ENCODE results near the gene NBPF4. TPM values are rescaled to one million over a fixed set of nuclear protein-coding genes. Genes with fewer than 3 reads are reported as not detected.
"Not testable (repeated sequence)": the region's sequence is repeated elsewhere in the genome, so short reads cannot be mapped to it uniquely, and the experiment has no call there.

The NBPF4 gene
- total RNA-seq, 1 donor from 2014 or later: not detected

DNA sequence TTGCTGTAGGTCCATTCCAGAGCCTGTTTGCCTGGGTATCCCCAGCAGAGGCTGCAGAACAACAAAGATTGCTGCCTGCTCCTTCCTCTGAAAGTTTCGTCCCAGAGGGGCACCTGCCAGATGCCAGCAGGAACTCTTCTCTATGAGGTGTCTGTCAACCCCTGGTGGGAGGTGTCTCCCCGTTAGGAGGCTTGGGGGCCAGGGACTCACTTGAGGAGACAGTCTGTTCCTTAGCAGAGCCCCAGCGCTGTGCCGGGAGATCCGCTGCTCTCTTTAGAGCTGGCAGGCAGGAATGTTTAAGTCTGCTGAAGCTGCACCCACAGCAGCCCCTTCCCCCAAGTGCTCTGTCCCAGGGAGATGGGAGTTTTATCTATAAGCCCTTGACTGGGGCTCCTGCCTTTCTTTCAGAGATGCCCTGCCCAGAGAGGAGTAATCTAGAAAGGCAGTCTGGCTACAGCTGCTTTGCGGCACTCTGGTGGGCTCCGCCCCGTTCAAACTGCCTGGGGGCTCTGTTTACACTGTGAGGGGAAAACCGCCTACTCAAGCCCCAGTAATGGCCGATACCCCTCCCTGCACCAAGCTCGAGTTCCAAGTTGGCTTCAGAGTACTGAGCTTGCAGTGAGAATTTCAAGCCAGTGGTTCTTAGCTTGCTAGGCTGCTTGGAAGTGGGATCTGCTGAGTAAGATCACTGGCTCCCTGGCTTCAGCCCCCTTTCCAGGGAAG is 35.0 kb downstream of the NBPF4 start:
- no peaks in the 10 kb centered on the region for H3K27me3 ChIP-seq (ENCODE audit: control insufficient read depth, insufficient read depth, low read length)
- TF ChIP-seq, protein P1, sequence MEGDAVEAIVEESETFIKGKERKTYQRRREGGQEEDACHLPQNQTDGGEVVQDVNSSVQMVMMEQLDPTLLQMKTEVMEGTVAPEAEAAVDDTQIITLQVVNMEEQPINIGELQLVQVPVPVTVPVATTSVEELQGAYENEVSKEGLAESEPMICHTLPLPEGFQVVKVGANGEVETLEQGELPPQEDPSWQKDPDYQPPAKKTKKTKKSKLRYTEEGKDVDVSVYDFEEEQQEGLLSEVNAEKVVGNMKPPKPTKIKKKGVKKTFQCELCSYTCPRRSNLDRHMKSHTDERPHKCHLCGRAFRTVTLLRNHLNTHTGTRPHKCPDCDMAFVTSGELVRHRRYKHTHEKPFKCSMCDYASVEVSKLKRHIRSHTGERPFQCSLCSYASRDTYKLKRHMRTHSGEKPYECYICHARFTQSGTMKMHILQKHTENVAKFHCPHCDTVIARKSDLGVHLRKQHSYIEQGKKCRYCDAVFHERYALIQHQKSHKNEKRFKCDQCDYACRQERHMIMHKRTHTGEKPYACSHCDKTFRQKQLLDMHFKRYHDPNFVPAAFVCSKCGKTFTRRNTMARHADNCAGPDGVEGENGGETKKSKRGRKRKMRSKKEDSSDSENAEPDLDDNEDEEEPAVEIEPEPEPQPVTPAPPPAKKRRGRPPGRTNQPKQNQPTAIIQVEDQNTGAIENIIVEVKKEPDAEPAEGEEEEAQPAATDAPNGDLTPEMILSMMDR (IDR thresholded peaks at IDR 0.05; ENCODE audit: insufficient read depth, low read length, poor library complexity, severe bottlenecking): no peak
- H3K36me3 ChIP-seq (ENCODE audit: control insufficient read depth, insufficient read depth, low read length): no peaks in the 10 kb centered on the region
- H3K4me3 ChIP-seq (ENCODE audit: low read depth, low read length): no peak overlapping the region
- no peak for DNase-seq (ENCODE audit: low read depth)

DNA sequence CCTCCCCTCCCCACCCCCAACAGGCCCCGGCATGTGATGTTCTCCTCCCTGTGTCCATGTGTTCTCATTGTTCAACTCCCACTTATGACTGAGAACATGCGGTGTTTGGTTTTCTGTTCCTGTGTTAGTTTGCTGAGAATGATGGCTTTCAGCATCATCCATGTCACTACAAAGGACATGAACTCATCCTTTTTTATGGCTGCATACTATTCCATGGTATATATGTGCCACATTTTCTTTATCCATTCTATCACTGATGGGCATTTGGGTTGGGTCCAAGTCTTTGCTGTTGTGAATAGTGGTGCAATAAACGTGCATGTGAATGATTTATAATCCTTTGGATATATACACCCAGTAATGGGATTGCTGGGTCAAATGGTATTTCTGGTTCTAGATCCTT is 40.3 kb downstream of the NBPF4 start:
- not testable (repeated sequence) for H3K36me3 ChIP-seq (ENCODE audit: control insufficient read depth, insufficient read depth, low read length); H3K4me3 ChIP-seq (ENCODE audit: low read depth, low read length); H3K27me3 ChIP-seq (ENCODE audit: control insufficient read depth, insufficient read depth, low read length); DNase-seq (ENCODE audit: low read depth)

DNA sequence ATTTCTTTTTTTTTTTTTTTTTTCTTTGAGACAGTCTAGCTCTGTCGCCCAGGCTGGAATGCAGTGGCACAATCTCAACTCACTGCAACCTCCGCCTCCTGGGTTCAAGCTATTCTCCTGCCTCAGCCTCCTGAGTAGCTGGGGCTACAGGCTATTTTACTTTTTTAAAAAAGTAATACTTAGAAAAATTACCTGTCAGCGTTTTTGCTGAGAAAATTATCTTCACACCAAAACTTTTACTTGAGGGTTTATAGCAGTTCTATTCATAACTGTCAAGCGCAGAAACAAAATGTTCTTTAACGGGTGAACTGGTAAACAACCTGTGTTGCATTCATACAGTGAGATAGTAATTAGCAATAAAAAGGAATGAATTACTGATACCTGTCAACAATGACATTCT is 42.2 kb downstream of the NBPF4 start:
- TF ChIP-seq, protein P1 (IDR thresholded peaks at IDR 0.05; ENCODE audit: insufficient read depth, low read length, poor library complexity, severe bottlenecking): no peak

DNA sequence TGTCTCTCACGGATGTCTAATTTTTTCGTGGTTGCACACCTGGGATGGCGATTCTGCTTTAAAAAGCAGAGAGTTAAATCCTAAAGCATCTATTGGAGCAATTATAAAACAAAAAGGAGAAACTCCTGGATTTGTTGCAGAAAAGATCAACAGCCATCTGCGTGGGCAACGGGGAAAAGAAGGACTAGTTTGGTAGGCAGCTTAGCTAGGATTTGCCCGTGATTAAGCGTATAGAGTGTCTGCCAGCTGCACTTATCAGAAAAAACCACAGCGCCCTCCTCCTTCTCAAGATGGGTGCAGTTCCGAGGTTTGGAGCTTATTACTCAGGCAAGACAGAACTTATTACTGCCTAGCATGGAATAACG is 43.2 kb downstream of the NBPF4 start:
- Histone ChIP-seq H3K27me3 (ENCODE audit: control insufficient read depth, insufficient read depth, low read length) (no peaks in the 10 kb centered on the region), H3K36me3 (ENCODE audit: control insufficient read depth, insufficient read depth, low read length) (no peaks in the 10 kb centered on the region), H3K4me3 (ENCODE audit: low read depth, low read length) (peak overlapping the region; percentile 98)
- DNase-seq (ENCODE audit: low read depth): peak; percentile 50
- TF ChIP-seq, protein P1 (IDR thresholded peaks at IDR 0.05; ENCODE audit: insufficient read depth, low read length, poor library complexity, severe bottlenecking): peak; percentile 31

More for the DNA sequence above, 42.2 kb downstream of the NBPF4 start:
- no peak for DNase-seq (ENCODE audit: low read depth)
- no peak overlapping the region for H3K4me3 ChIP-seq (ENCODE audit: low read depth, low read length)
- H3K36me3 ChIP-seq (ENCODE audit: control insufficient read depth, insufficient read depth, low read length): no peaks in the 10 kb centered on the region
- no peaks in the 10 kb centered on the region for H3K27me3 ChIP-seq (ENCODE audit: control insufficient read depth, insufficient read depth, low read length)

DNA sequence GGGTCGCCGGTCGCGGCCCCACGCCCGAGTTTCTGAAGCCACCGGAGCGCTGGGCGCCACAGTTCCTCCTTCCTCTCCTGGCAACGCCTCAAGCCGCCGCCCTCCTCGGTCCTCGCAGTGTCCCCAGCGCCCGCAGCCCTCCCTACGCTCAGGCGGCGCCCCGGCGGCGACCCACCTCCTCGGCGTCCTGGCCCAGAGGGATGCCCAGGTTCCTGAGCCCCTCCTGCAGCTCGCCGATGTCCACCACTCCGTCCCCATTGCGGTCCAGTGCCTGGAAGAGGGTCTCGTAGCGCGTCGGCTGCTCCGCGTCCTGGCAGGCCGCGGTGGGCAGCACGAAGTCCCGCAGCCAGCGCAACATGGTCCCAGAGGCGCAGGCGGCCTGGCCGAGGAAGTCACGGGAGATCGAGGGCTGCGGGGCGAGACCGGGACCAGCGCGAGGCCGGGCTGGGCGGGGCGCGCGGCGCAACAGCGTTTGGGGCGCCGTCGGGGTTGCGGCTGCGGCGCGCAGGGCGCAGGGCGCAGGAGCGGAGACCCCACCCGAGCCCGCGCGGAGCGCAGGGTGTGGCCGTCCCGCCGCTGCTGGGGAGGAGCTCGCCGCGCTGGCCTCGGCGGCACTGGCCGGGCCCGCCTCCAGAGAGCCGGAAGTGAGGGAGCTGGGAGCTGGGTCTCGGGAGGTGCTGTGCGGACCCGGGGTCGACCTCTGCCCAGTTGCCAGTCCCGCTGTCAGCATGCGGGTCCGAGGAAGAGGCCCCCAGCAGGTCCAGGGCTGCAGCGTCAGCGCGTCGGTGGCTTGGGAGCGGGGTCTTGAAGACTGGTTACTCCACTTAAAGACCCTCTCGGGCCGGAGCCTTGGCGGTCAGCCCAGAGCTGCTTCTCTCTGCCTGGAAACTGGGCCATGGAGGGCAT is 43.8 kb downstream of the NBPF4 start, which contains the start of gene SLC25A24:
SLC25A24 (minus strand) TSS at position 563 of the 906 bp plus-strand sequence; CDS start at position 358, 205 bp downstream.
- no peaks in the 10 kb centered on the region for H3K36me3 ChIP-seq (ENCODE audit: control insufficient read depth, insufficient read depth, low read length)
- TF ChIP-seq, protein P1 (IDR thresholded peaks at IDR 0.05; ENCODE audit: insufficient read depth, low read length, poor library complexity, severe bottlenecking): no peak
- H3K27me3 ChIP-seq (ENCODE audit: control insufficient read depth, insufficient read depth, low read length): no peaks in the 10 kb centered on the region
- peak; percentile 28 for DNase-seq (ENCODE audit: low read depth)
- H3K4me3 ChIP-seq (ENCODE audit: low read depth, low read length): peak within 1 kb of the TSS; percentile 98

DNA sequence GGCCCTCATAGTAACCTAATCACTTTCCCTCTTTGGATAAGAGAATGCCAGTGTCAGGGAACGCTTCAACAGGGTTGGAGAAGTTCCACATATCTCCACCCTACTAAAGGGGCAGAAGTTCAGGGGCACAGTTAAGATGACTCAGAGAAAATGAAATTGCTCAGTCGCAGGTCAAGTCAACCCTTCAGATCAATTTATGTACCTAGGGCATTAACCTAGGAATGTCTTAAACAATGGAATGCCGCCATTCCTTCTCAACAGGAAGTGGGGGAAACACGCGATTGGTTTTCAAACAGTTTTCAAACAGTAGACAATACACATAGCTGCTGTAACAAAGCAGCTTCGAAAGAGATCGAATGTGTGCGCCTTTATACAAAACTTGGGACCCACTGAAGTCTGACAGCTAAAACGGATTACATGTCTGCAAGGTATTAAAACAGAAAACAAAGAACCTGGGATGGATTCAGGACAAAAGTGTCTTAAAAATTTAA is 44.6 kb downstream of the NBPF4 start:
- DNase-seq (ENCODE audit: low read depth): peak; percentile 19

More for the DNA sequence above, 44.6 kb downstream of the NBPF4 start:
- Histone ChIP-seq H3K4me3 (ENCODE audit: low read depth, low read length) (peak overlapping the region; percentile 98), H3K36me3 (ENCODE audit: control insufficient read depth, insufficient read depth, low read length) (no peaks in the 10 kb centered on the region), H3K27me3 (ENCODE audit: control insufficient read depth, insufficient read depth, low read length) (no peaks in the 10 kb centered on the region)
- TF ChIP-seq, protein P1 (IDR thresholded peaks at IDR 0.05; ENCODE audit: insufficient read depth, low read length, poor library complexity, severe bottlenecking): no peak
